Vagina (tissue), 2 donors: Measurements from ENCODE around the gene SHROOM2.

Experiments used
- CTCF ChIP-seq, 3 experiments: fragments of 450-650 bp in 2 of 3; fragments of 200-600 bp in 1 of 3; sonication (generic) in 1 of 3; IDR thresholded peaks; one replicate each; pipeline ENCODE4 v1.5.1; 2017 to 2019; ENCODE audit warnings: antibody characterized with exemption in 3 of 3, mild to moderate bottlenecking in 2 of 3, moderate library complexity in 2 of 3
- POLR2A ChIP-seq, 2 donors: fragments of 450-650 bp; IDR thresholded peaks; one replicate each; pipeline ENCODE4 v1.6.1; 2017; ENCODE audit warnings: antibody characterized with exemption in 2 of 2, mild to moderate bottlenecking in 2 of 2, moderate library complexity in 2 of 2
- POLR2AphosphoS5 ChIP-seq, 2 donors: sonication (generic); formaldehyde crosslinking; IDR thresholded peaks; one replicate each; pipeline ENCODE4 v1.9.0; 2017; ENCODE audit warnings: antibody characterized with exemption in 2 of 2, mild to moderate bottlenecking in 2 of 2, low read depth in 1 of 2; ENCODE audit not compliant: insufficient read depth in 1 of 2

- TF ChIP-seq CTCF (IDR thresholded peaks at IDR 0.05) (no peak), POLR2AphosphoS5 (IDR thresholded peaks at IDR 0.05; ENCODE audit: insufficient read depth in 1 of 2, low read depth in 1 of 2) (no peak), POLR2A (IDR thresholded peaks at IDR 0.05) (no peak)
Observed at GRCh38 chrX:9977635-9978034, 191.4 kb downstream of the SHROOM2 start.
